ENCODE measurements around the gene PPP1R2.
A peak's percentile ranks its signal among the peaks of the same experiment; 100 is the strongest.

Gene PPP1R2

GRCh38 chr3:195565716-195566115 is 22.6 kb upstream of the PPP1R2 start:
- no peak for DNase-seq (ENCODE audit: low spot score)

DNA sequence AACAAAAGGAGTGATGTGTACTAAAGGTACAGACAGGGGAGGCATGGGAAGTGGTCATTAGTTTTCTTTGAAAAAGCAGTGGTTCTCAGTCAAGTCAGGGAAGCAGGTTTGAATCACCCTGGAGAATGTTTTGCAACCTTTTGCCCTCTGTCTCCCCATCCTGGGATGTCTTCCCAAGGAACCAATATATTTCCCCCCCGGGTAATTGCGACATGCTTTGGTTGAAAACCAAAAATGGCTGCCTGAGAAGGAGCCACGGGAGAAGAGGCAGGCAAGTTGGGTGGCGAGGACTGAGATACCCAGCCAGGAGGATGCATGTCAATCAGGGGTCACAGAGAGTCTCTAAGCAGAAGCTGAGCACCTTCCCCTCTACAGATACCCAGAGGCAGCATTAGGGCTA is 20.2 kb upstream of the PPP1R2 start:
- DNase-seq (ENCODE audit: low spot score) = no peak

GRCh38 chr3:195559723-195560409 is 16.7 kb upstream of the PPP1R2 start:
- DNase-seq (ENCODE audit: low spot score) = no peak

- DNase-seq (ENCODE audit: low spot score) = peak; percentile 68
Observed at GRCh38 chr3:195558602-195559001, 15.5 kb upstream of the PPP1R2 start.

DNA sequence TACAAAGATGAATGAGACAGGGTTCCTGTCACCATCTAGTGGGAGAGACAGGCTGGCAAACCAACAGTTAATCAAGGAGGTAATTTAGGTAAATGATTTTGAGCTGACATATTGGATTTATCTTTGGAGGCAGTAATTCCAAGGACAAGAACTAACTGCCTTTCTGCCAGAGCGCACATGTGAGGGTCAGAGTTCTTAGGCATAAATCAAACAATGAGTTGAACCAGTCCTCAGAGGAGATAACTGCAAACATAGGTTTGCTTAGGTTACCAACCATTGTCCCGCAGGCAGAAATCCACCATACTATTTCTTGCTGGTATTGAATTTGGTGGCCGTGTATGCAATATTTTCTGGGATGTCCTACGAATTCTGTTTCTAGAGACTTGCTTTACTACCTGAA is 14.2 kb upstream of the PPP1R2 start:
- DNase-seq (ENCODE audit: low spot score) = no peak

DNA sequence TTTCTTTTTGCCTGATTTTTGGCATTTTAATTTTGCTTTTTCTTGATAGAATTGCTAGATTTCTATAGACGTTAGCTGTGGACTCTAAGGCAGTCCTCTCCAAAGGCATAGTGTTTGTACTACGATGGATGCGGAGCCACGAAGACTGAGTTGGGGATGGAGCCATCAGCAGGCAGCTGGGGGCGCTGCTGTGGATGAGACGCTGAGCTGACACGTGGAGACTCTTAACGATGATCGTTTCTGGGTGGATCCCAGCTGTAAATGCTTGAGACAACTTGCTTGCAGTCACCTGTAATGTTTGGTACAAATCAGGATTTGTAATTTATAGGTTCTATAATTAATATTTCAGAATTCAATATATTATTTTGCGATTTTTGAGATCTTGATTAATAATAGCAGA is 13.3 kb upstream of the PPP1R2 start:
- peak; percentile 26 for DNase-seq (ENCODE audit: low spot score)

DNA sequence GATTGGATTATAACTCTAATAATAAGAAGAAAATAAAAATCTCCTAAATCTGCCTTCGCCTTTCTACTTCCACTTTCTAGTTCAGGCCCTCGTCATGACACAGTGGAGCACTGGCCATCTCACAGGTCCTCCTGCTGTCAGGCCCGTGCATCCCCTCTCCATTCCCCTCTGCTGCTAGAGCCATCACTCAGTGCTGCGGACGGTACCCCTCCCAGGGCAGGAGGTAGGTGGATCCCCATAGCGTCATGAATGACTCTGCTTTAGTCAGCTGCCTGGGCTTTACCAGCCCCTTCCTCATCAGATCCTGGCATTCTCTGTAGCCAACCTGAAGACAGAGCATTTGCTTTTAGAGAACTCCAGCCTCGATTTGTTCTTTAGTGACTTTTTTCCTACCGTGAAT is 12.0 kb upstream of the PPP1R2 start:
- no peak for DNase-seq (ENCODE audit: low spot score)

DNA sequence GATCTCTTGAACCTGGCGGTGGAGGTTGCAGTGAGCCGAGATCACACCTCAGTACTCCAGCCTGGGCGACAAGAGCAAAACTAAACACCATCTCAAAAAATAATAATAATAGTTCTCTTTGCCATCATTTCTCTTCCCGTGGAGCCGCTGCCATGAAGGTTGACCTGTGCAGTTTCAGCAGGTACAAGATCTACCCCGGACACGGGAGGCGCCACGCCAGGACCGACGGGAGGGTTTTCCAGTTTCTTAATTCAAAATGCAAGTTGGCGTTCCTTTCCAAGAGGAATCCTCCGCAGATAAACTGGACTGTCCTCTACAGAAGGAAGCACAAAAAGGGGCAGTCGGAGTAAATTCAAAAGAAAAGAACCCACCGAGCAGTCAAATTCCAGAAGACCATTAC is 11.3 kb upstream of the PPP1R2 start:
- DNase-seq (ENCODE audit: low spot score) = no peak

- no peak for DNase-seq (ENCODE audit: low spot score)
Observed at GRCh38 chr3:195553268-195553667, 10.1 kb upstream of the PPP1R2 start.

DNA sequence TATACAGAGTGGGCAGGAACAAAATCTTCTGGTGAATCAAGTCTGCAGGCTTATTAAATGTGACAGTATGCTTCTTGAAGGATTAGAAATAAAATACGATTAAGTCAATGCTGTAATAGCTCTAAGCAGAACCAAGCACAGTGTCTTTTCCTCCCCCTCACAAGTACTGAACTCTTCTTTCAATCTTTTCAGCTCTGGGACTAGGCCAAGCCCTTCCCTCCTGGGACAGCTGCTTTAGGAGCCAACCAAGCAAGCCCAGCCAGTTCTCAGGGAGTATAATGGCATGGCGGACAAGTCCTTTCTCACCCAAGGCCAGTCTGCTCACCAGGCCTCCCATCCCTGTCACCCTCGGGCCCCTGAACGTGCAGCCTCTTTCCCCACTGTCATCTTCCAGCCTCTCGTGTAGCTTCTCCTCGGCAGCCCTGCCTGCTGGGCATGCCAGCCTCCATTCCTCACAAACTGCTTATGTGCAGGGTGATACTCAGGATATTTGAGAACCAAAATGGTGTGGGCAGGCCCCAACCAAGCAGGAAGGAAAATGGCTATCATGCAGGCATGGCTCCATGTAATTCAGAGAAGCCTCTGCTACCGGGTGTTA is 8.4 kb upstream of the PPP1R2 start:
- no peak for DNase-seq (ENCODE audit: low spot score)

- DNase-seq (ENCODE audit: low spot score) = no peak
Observed at GRCh38 chr3:195550723-195551122, 7.6 kb upstream of the PPP1R2 start.

- DNase-seq (ENCODE audit: low spot score) = peak; percentile 41
Observed at GRCh38 chr3:195549931-195550519, 6.9 kb upstream of the PPP1R2 start.

- DNase-seq (ENCODE audit: low spot score) = no peak
Observed at GRCh38 chr3:195548987-195549386, 5.9 kb upstream of the PPP1R2 start.

- DNase-seq (ENCODE audit: low spot score) = no peak
Observed at GRCh38 chr3:195548501-195548900, 5.4 kb upstream of the PPP1R2 start.

- no peak for DNase-seq (ENCODE audit: low spot score)
Observed at GRCh38 chr3:195548006-195548405, 4.9 kb upstream of the PPP1R2 start.

GRCh38 chr3:195546130-195546560 is 3.0 kb upstream of the PPP1R2 start:
- DNase-seq (ENCODE audit: low spot score) = no peak

DNA sequence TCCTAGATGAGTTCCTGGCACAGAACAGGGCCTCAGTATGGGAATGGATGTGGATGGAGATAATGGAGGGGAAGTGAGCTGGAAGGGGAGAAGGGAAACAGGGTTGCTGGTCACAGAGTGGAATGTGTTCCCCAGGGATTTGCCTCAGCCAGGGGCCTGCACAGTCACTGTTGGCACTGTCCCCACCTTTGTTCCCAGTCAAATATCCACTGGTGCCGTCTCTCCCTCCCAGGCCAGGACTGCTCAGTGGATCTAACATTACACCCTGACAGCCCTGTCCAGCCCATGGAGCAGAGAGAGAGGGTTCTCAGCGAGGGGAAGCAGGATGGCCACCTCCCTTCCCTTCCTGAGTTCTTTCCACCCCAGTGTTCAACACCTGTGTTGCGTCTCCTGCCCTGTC is 1.5 kb upstream of the PPP1R2 start:
- no peak for DNase-seq (ENCODE audit: low spot score)

GRCh38 chr3:195544230-195544536 is 1.1 kb upstream of the PPP1R2 start:
- DNase-seq (ENCODE audit: low spot score) = no peak

- DNase-seq (ENCODE audit: low spot score) = peak; percentile 17
Observed at GRCh38 chr3:195543500-195544229, 540 bp upstream of the PPP1R2 start.

GRCh38 chr3:195542316-195542697 is 818 bp downstream of the PPP1R2 start:
- peak; percentile 78 for DNase-seq (ENCODE audit: low spot score)

DNA sequence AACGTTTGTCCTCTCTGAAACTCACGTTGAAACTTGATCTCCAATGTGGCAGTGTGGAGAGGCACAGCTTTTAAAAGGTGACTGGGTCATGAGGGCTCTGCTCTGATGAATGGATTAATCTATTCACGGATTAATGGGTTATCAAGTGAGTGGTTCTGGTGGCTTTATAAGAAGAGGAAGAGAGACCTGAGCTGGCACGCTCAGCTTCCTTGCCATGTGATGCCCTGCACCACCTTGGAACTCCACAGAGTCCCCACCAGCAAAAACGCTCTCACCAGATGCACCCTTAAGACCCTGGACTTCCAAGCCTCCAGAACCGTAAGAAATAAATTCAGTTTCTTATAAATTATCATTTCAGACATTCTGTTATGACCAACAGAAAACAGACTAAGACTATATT is 2.6 kb downstream of the PPP1R2 start:
- DNase-seq (ENCODE audit: low spot score) = peak; percentile 42

DNA sequence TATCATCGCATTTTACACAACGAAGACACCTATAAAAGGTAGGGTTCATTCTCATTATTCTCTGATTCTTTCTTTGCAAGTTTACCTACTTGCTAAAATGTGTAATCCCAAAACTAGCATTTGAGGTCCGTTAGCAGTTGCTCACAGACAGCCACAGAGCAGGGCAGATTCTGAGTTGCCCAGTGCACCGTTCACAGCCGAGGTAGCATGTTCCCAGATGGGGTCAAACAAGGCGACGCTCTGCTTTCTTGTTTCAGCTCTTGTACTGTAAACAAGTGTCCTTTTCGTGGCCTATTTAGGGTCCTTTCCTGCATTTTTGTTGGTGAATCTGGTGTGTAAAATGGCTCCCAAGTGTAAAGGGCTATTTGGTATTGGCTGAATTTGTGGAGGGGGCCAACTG is 3.1 kb downstream of the PPP1R2 start:
- peak; percentile 18 for DNase-seq (ENCODE audit: low spot score)

DNA sequence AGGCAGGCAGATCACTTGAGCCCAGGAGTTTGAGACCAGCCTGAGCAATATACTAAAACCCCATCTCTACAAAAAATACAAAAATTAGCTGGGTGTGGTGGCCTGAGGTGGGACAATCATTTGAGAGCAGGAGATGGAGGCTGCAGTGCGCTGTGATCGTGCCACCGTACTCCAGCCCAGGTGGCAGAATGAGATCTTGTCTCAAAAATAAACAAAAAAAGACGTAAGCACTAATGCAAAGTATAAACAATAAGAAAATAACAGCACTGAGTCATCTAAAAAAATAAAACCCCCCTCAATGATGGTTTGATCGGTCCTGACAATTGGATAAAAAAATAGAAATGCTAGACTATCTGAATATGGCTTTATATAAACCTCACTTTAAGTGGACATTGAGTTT is 3.6 kb downstream of the PPP1R2 start:
- DNase-seq (ENCODE audit: low spot score) = peak; percentile 20

Measured in NAMALWA (cell line).